Liver (tissue), 9 donors: ENCODE measurements around the gene HENMT1. TPM values are rescaled to one million over a fixed set of nuclear protein-coding genes. Genes with fewer than 3 reads are reported as not detected.

Experiments used
- DNase-seq: peaks from one replicate; pipeline ENCODE4 v3.0.0-alpha.2; 2017; ENCODE audit warnings: low spot score
- H3K27ac ChIP-seq, 2 donors: one replicate each; pipeline ENCODE4 v1.7.0; 2013; ENCODE audit warnings: inconsistent platforms in 2 of 2, low read length in 2 of 2, control low read depth in 1 of 2, low read depth in 1 of 2, mild to moderate bottlenecking in 1 of 2
- H3K27me3 ChIP-seq, 4 donors: one replicate each; pipeline versions ENCODE4 v1.6.1 to v1.7.0; 2013; ENCODE audit warnings: low read length in 3 of 4, inconsistent platforms in 1 of 4, mild to moderate bottlenecking in 1 of 4, moderate library complexity in 1 of 4; ENCODE audit not compliant: control insufficient read depth in 4 of 4, insufficient read depth in 4 of 4
- H3K36me3 ChIP-seq, 4 donors: one replicate each; pipeline versions ENCODE4 v1.6.1 to v1.7.0; 2013; ENCODE audit warnings: low read length in 3 of 4, mild to moderate bottlenecking in 3 of 4, low read depth in 1 of 4, moderate library complexity in 1 of 4; ENCODE audit not compliant: control insufficient read depth in 4 of 4, insufficient read depth in 3 of 4
- H3K4me1 ChIP-seq, 4 donors: one replicate each; pipeline versions ENCODE4 v1.6.1 to v1.7.0; 2013; ENCODE audit warnings: low read length in 3 of 4, mild to moderate bottlenecking in 3 of 4, moderate library complexity in 1 of 4; ENCODE audit not compliant: control insufficient read depth in 4 of 4, insufficient read depth in 4 of 4
- H3K4me3 ChIP-seq, 3 donors: one replicate each; pipeline versions ENCODE4 v1.6.1 to v1.7.0; 2013; ENCODE audit warnings: low read length in 3 of 3, control low read depth in 1 of 3, low read depth in 1 of 3, mild to moderate bottlenecking in 1 of 3
- H3K9ac ChIP-seq, 2 donors: one replicate each; pipeline ENCODE4 v1.7.0; 2013; ENCODE audit warnings: low read length in 2 of 2, mild to moderate bottlenecking in 2 of 2, moderate library complexity in 2 of 2, control low read depth in 1 of 2, low read depth in 1 of 2
- H3K9me3 ChIP-seq, 4 donors: one replicate each; pipeline versions ENCODE4 v1.6.1 to v1.7.0; 2013; ENCODE audit warnings: low read length in 3 of 4; ENCODE audit not compliant: control insufficient read depth in 4 of 4
- ATF3 ChIP-seq: IDR thresholded peaks from 2 replicates; pipeline ENCODE4 v1.6.1; 2016; ENCODE audit warnings: antibody characterized with exemption
- EGR1 ChIP-seq, 2 donors: IDR thresholded peaks; 2 replicates each; pipeline ENCODE4 v1.6.1; 2016 to 2018; ENCODE audit warnings: antibody characterized with exemption in 2 of 2, low read depth in 2 of 2
- FOXA1 ChIP-seq: IDR thresholded peaks from 2 replicates; pipeline ENCODE4 v1.6.1; 2016; ENCODE audit warnings: antibody characterized with exemption
- FOXA2 ChIP-seq: IDR thresholded peaks from 2 replicates; pipeline ENCODE4 v1.6.1; 2016; ENCODE audit warnings: antibody characterized with exemption
- GABPA ChIP-seq, 2 donors: IDR thresholded peaks in 1 of 2; conservative IDR thresholded peaks in 1 of 2; 2 replicates each; pipeline ENCODE4 v1.6.1; 2016; ENCODE audit warnings: antibody characterized with exemption in 2 of 2, mild to moderate bottlenecking in 1 of 2, moderate library complexity in 1 of 2
- HNF4A ChIP-seq, 2 donors: conservative IDR thresholded peaks; 2 replicates each; pipeline ENCODE4 v1.6.1; 2016; ENCODE audit warnings: antibody characterized with exemption in 2 of 2, mild to moderate bottlenecking in 2 of 2
- HNF4G ChIP-seq: IDR thresholded peaks from 2 replicates; pipeline ENCODE4 v1.6.1; 2016; ENCODE audit warnings: antibody characterized with exemption
- JUND ChIP-seq, 2 donors: IDR thresholded peaks; 2 replicates each; pipeline ENCODE4 v1.6.1; 2016; ENCODE audit warnings: antibody characterized with exemption in 2 of 2
- MAX ChIP-seq: IDR thresholded peaks from 2 replicates; pipeline ENCODE4 v1.6.1; 2016; ENCODE audit warnings: antibody characterized with exemption
- NR2F2 ChIP-seq: IDR thresholded peaks from 2 replicates; pipeline ENCODE4 v1.6.1; 2016; ENCODE audit warnings: antibody characterized with exemption
- RAD21 ChIP-seq, 2 donors: IDR thresholded peaks; 2 replicates each; pipeline ENCODE4 v1.6.1; 2016; ENCODE audit warnings: antibody characterized with exemption in 2 of 2, mild to moderate bottlenecking in 2 of 2
- REST ChIP-seq: IDR thresholded peaks from 2 replicates; pipeline ENCODE4 v1.6.1; 2016; ENCODE audit warnings: antibody characterized with exemption, mild to moderate bottlenecking
- RXRA ChIP-seq, 2 donors: IDR thresholded peaks; 2 replicates each; pipeline ENCODE4 v1.6.1; 2017 to 2018; ENCODE audit warnings: antibody characterized with exemption in 2 of 2, mild to moderate bottlenecking in 1 of 2
- SP1 ChIP-seq: IDR thresholded peaks from 2 replicates; pipeline ENCODE4 v1.6.1; 2018; ENCODE audit warnings: antibody characterized with exemption, mild to moderate bottlenecking
- TAF1 ChIP-seq: conservative IDR thresholded peaks from 2 replicates; pipeline ENCODE4 v1.6.1; 2016; ENCODE audit warnings: antibody characterized with exemption, mild to moderate bottlenecking
- YY1 ChIP-seq: IDR thresholded peaks from 2 replicates; pipeline ENCODE4 v1.6.1; 2016; ENCODE audit warnings: antibody characterized with exemption, mild to moderate bottlenecking
- ZBTB33 ChIP-seq: IDR thresholded peaks from 2 replicates; pipeline ENCODE4 v1.6.1; 2016; ENCODE audit warnings: antibody characterized with exemption
- WGBS: extraction: QIAGEN DNeasy Blood & Tissue Kit; methylation state at CpG from one replicate; pipeline ENCODE4 v1.1.7; 2013; 5-methylcytosine and 5-hydroxymethylcytosine counted together
- polyA plus RNA-seq, 2 donors: library from polyadenylated mRNA; stranded (reverse) in 1 of 2; unstranded in 1 of 2; fragments of 200-250 nt in 1 of 2; fragments of >200 nt in 1 of 2; fragmentation: Nextera tagmentation in 1 of 2; extraction: Ambion mirVana in 1 of 2; gene quantifications; one replicate each; pipeline versions ENCODE4 v1.2.1 to v1.2.3, GENCODE V29; 2013 to 2015
- total RNA-seq, 2 donors: library from RNA; depleted of rRNA; stranded (reverse); fragments of >200 nt; gene quantifications; one replicate each; pipeline ENCODE4 v1.2.3, GENCODE V29; 2014
- donor health status: healthy.
- donor health status: healthy.
- donor health status: healthy.
- donor health status: healthy.
- donor health status: healthy.

Gene HENMT1
- total and polyA plus RNA-seq, 4 donors, result 0.87 to 7.3 (median 1.1) TPM

DNA sequence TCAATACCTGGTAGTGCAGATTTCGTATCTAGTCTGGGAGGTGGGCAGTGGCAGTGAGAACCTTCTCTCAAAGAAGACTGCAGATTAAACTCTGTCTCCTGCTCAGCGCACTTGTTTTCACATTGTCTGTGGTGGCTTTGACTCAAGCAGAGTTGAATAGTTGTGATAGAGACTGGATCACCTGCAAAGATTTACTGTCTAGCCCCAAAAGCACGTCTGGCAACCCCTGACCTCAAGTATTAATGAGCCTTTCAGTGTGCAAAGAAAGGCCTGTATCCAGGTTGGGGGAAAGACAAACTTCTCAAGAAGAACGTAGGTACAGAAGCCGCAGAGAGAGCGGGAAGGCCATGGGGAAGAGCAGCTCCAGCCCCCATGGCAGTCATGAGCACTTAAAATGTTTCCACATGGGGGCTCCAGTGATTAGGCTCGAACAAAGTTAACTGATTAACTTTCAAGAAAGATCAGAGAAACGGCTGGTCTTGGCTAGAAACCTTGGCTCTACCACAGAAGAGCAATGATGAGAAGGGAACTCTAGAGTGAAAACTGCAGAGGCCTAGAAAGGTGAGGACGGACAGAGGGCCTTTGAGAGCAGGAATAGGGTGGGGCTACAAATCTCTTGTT, 15.2 kb downstream of the HENMT1 start:
- no peak overlapping the region for H3K4me3 ChIP-seq
- no peak for DNase-seq
- no peaks in the 10 kb centered on the region for H3K36me3 ChIP-seq
- H3K4me1 ChIP-seq, result peaks cover 0 to 10% (median 7%) of the 10 kb centered on the region in 4 donors
- H3K9ac ChIP-seq, result peak overlapping the region in 1 of 2 donors; percentile 56
- H3K27me3 ChIP-seq, result no peaks in the 10 kb centered on the region
- TF ChIP-seq EGR1 (IDR thresholded peaks at IDR 0.05; ENCODE audit: low read depth in 2 of 2) (no peak), JUND (IDR thresholded peaks at IDR 0.05) (no peak), HNF4A (conservative IDR thresholded peaks at IDR 0.05) (no peak), MAX (no peak), ZBTB33 (no peak), YY1 (no peak), GABPA (IDR thresholded peaks at IDR 0.05 in 1 of 2, conservative IDR thresholded peaks at IDR 0.05 in 1 of 2) (no peak), TAF1 (no peak), HNF4G (no peak), REST (no peak), ATF3 (no peak), SP1 (no peak), FOXA2 (no peak), RAD21 (IDR thresholded peaks at IDR 0.05) (no peak), RXRA (IDR thresholded peaks at IDR 0.05) (no peak), NR2F2 (no peak), FOXA1 (no peak)
- peak overlapping the region; percentile 72 to 82 for H3K27ac ChIP-seq
- no peaks in the 10 kb centered on the region for H3K9me3 ChIP-seq
- 87% methylated on average over 9 of the region's 9 CpGs for WGBS

DNA sequence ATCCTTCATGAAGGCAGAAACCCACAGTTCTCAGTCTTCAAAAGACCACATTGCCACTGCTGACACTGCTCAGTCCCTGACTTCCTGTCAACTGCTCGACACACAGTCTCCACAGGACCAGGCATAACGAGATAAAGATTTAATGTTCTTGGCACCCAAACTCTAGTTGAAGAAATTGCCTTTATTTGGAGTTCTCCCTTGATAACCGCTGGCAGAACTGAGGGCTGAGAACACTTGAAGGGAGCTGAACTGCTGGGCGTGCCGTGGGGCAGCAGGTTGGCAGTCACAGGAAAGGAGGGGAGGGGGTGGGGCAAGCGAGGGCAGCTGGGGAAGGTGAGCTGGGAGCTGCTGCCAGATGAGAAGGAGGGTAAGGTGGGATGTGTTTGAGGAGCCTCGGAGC, 15.9 kb downstream of the HENMT1 start:
- Histone ChIP-seq H3K9me3 (no peaks in the 10 kb centered on the region), H3K4me1 (peaks cover 0 to 10% (median 7%) of the 10 kb centered on the region in 4 donors), H3K36me3 (no peaks in the 10 kb centered on the region), H3K27me3 (no peaks in the 10 kb centered on the region), H3K9ac (no peak overlapping the region), H3K4me3 (no peak overlapping the region), H3K27ac (no peak overlapping the region)
- WGBS, result 63% methylated on average over 7 of the region's 7 CpGs
- no peak for TF ChIP-seq ZBTB33
- no peak for DNase-seq
